ENCODE data around the gene TRUB2. TPM values are rescaled to one million over a fixed set of nuclear protein-coding genes. Genes with fewer than 3 reads are reported as not detected.

The TRUB2 gene
- total RNA-seq, 1 donor from 2014 or later = 8.3 TPM

DNA sequence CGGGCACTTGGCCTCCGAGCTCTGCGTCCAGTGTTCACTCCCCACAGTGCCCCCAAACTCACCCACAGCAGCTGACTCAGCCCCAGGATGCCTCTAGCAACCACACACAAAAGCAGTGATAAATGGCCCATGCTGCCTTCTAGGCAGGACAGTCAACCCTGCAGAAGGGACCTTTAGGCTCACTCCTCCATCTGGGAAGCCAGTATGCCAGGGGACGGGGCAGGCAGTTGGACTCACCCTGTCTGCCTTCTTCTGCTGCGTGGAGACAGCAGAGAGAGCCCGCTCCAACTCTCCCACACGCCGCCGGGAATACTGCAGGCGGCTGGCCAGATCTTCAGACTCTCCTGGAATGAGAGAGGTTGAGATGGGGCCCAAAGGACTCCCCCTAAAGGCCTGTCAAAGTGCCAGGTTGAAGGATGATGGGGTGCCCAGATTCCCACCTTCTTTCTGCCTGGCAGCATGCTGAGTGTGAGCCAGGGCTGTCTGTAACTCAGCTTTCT lies 56.8 kb downstream of the TRUB2 start:
- H3K27ac ChIP-seq = no peak overlapping the region
- no peak overlapping the region for H2AFZ ChIP-seq (replicated peaks)
- H3K27me3 ChIP-seq = no peaks in the 10 kb centered on the region
- Mint-ChIP-seq H3K4me1 (no peaks in the 10 kb centered on the region), H3K36me3 (peaks cover 28% of the 10 kb centered on the region), H3K27ac (no peak overlapping the region), H3K4me3 (no peak overlapping the region), H3K27me3 (ENCODE audit: insufficient read depth, low read depth) (peaks cover 4% of the 10 kb centered on the region), H3K9me3 (no peaks in the 10 kb centered on the region)
- no peaks in the 10 kb centered on the region for H3K79me2 ChIP-seq (ENCODE audit: low read depth)
- no peaks in the 10 kb centered on the region for H3K36me3 ChIP-seq
- no peak overlapping the region for H3K9ac ChIP-seq
- H3K4me1 ChIP-seq = no peaks in the 10 kb centered on the region
- H3K4me2 ChIP-seq = no peak overlapping the region
- no peak for DNase-seq (ENCODE audit: low spot score)
- TF ChIP-seq, protein P1, sequence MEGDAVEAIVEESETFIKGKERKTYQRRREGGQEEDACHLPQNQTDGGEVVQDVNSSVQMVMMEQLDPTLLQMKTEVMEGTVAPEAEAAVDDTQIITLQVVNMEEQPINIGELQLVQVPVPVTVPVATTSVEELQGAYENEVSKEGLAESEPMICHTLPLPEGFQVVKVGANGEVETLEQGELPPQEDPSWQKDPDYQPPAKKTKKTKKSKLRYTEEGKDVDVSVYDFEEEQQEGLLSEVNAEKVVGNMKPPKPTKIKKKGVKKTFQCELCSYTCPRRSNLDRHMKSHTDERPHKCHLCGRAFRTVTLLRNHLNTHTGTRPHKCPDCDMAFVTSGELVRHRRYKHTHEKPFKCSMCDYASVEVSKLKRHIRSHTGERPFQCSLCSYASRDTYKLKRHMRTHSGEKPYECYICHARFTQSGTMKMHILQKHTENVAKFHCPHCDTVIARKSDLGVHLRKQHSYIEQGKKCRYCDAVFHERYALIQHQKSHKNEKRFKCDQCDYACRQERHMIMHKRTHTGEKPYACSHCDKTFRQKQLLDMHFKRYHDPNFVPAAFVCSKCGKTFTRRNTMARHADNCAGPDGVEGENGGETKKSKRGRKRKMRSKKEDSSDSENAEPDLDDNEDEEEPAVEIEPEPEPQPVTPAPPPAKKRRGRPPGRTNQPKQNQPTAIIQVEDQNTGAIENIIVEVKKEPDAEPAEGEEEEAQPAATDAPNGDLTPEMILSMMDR (IDR thresholded peaks at IDR 0.05) = no peak
- no peaks in the 10 kb centered on the region for H3K9me3 ChIP-seq (ENCODE audit: low read depth)
- no peak overlapping the region for H3K4me3 ChIP-seq
- no peaks in the 10 kb centered on the region for H4K20me1 ChIP-seq (ENCODE audit: low read depth)
- H3F3A ChIP-seq (ENCODE audit: low read depth) = no peaks in the 10 kb centered on the region

GRCh38 chr9:128262687-128263086 lies 59.6 kb downstream of the TRUB2 start:
- DNase-seq (ENCODE audit: low spot score) = no peak
- no peak overlapping the region for H3K4me2 ChIP-seq
- no peak overlapping the region for H2AFZ ChIP-seq (replicated peaks)
- no peak for TF ChIP-seq EZH2 (IDR thresholded peaks at IDR 0.05)
- TF ChIP-seq, protein P1 (IDR thresholded peaks at IDR 0.05) = no peak
- TF ChIP-seq EZH2phosphoT487 (IDR thresholded peaks at IDR 0.05) = no peak
- H3K4me3 Mint-ChIP-seq = no peak overlapping the region
- no peak overlapping the region for H3K27ac Mint-ChIP-seq
- no peaks in the 10 kb centered on the region for H3F3A ChIP-seq (ENCODE audit: low read depth)
- H3K9ac ChIP-seq = no peak overlapping the region
- no peaks in the 10 kb centered on the region for H3K79me2 ChIP-seq (ENCODE audit: low read depth)
- no peaks in the 10 kb centered on the region for H4K20me1 ChIP-seq (ENCODE audit: low read depth)
- no peak overlapping the region for H3K4me3 ChIP-seq
- H3K9me3 Mint-ChIP-seq = no peaks in the 10 kb centered on the region
- H3K27me3 Mint-ChIP-seq (ENCODE audit: insufficient read depth, low read depth) = peaks cover 4% of the 10 kb centered on the region
- peaks cover 25% of the 10 kb centered on the region for H3K36me3 Mint-ChIP-seq
- H3K4me1 ChIP-seq = no peaks in the 10 kb centered on the region
- H3K27me3 ChIP-seq = no peaks in the 10 kb centered on the region
- no peak overlapping the region for H3K27ac ChIP-seq
- H3K36me3 ChIP-seq = no peaks in the 10 kb centered on the region
- H3K4me1 Mint-ChIP-seq = no peaks in the 10 kb centered on the region
- no peaks in the 10 kb centered on the region for H3K9me3 ChIP-seq (ENCODE audit: low read depth)

- H3K9ac ChIP-seq = no peak overlapping the region
- Mint-ChIP-seq H3K4me3 (no peak overlapping the region), H3K36me3 (peaks cover 28% of the 10 kb centered on the region), H3K4me1 (no peaks in the 10 kb centered on the region), H3K27me3 (ENCODE audit: insufficient read depth, low read depth) (peaks cover 4% of the 10 kb centered on the region), H3K9me3 (no peaks in the 10 kb centered on the region), H3K27ac (no peak overlapping the region)
- no peaks in the 10 kb centered on the region for H3K79me2 ChIP-seq (ENCODE audit: low read depth)
- no peaks in the 10 kb centered on the region for H3K36me3 ChIP-seq
- DNase-seq (ENCODE audit: low spot score) = no peak
- H3K4me1 ChIP-seq = no peaks in the 10 kb centered on the region
- no peaks in the 10 kb centered on the region for H3K27me3 ChIP-seq
- H3K4me2 ChIP-seq = no peak overlapping the region
- no peak overlapping the region for H3K27ac ChIP-seq
- H2AFZ ChIP-seq (replicated peaks) = no peak overlapping the region
- H3K9me3 ChIP-seq (ENCODE audit: low read depth) = no peaks in the 10 kb centered on the region
- H3K4me3 ChIP-seq = no peak overlapping the region
- H4K20me1 ChIP-seq (ENCODE audit: low read depth) = peaks cover 9% of the 10 kb centered on the region
- TF ChIP-seq, protein P1 (IDR thresholded peaks at IDR 0.05) = no peak
- TF ChIP-seq EZH2 (IDR thresholded peaks at IDR 0.05) (no peak), EZH2phosphoT487 (IDR thresholded peaks at IDR 0.05) (no peak)
- H3F3A ChIP-seq (ENCODE audit: low read depth) = peaks cover 5% of the 10 kb centered on the region
Measured at GRCh38 chr9:128260340-128260739, 61.9 kb downstream of the TRUB2 start.
